ENCODE data around the gene P2RY14.

The P2RY14 gene

DNA sequence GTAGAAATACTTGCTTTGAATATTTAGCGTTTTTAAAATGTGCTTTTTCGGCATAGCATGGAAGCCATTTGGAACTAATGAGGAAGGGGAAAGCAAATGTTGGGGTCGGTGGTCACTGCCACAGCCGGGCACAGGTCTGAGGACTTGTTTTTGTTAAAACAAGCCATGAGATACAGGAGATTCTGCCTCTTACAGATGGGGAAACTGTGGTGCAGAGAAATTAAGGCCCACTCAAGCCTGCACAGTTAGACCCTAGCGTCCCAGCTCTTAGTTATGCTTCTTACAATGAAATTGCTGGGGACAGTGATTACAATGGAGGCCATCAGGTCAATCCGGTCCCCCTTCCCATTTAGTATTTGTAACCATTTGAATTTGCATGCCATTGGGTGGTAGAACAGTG is 72.9 kb downstream of the P2RY14 start:
- Histone ChIP-seq H3K4me3 (ENCODE audit: low read depth in 1 of 2, low read length in 2 of 2) (no peak overlapping the region), H3K9me3 (ENCODE audit: control insufficient read depth in 1 of 2, low read length in 2 of 2) (no peaks in the 10 kb centered on the region), H3K9ac (ENCODE audit: low read depth in 1 of 2, low read length in 2 of 2) (no peak overlapping the region), H3K4me1 (ENCODE audit: control insufficient read depth in 1 of 2, insufficient read depth in 2 of 2, low read length in 2 of 2) (peaks cover 7 to 10% of the 10 kb centered on the region in 2 donors), H3K36me3 (ENCODE audit: control insufficient read depth in 1 of 2, insufficient read depth in 2 of 2, low read length in 2 of 2) (no peaks in the 10 kb centered on the region), H3K27me3 (ENCODE audit: control insufficient read depth in 1 of 2, insufficient read depth in 2 of 2, low read length in 2 of 2) (no peaks in the 10 kb centered on the region), H3K27ac (ENCODE audit: low read depth, low read length) (no peak overlapping the region)

DNA sequence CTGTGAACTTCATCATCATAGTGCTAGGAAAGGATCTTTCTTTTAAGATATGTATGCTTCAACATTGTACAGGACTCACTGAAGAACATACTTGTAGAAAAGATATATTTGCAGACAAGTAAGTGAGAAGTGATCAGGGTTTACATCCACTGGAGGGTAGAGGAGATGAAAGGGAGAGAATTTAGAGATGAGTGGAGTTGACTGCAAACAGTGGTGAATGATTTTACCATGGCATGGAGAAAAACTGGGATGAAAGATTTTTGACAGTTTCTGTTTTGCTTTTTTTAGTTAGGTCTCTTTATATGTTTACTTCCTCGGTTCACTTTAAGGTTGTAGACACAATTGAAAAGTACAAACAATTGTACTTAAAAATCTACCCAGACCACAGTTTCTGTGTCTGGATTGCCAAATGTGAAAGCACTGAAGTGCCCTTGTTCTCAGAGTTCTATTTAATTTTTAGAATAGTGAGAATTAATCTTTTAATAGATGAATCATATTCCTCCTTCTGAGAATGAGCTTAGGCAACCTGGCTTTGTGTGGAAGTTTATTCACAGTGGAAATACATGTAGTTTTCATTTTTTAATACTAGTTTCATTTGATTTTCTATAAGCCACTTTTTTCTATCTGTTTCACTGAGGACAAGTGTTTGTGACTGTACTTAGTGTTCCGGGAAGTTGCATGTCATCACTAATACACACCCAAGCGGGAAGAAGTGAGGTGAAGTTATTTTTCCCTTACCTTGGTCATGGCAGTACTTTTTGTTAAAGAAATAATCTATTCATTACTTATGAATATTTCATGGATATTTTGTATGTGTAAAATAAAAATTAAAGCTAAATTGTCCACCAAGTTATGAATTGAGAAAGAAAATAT is 73.6 kb downstream of the P2RY14 start:
- Histone ChIP-seq H3K36me3 (ENCODE audit: control insufficient read depth in 1 of 2, insufficient read depth in 2 of 2, low read length in 2 of 2) (no peaks in the 10 kb centered on the region), H3K9me3 (ENCODE audit: control insufficient read depth in 1 of 2, low read length in 2 of 2) (no peaks in the 10 kb centered on the region), H3K27ac (ENCODE audit: low read depth, low read length) (no peak overlapping the region), H3K4me3 (ENCODE audit: low read depth in 1 of 2, low read length in 2 of 2) (no peak overlapping the region), H3K9ac (ENCODE audit: low read depth in 1 of 2, low read length in 2 of 2) (peak overlapping the region in 1 of 2 donors; percentile 6), H3K4me1 (ENCODE audit: control insufficient read depth in 1 of 2, insufficient read depth in 2 of 2, low read length in 2 of 2) (peaks cover 3 to 6% of the 10 kb centered on the region in 2 donors), H3K27me3 (ENCODE audit: control insufficient read depth in 1 of 2, insufficient read depth in 2 of 2, low read length in 2 of 2) (no peaks in the 10 kb centered on the region)

GRCh38 chr3:151203051-151203420 is 75.3 kb downstream of the P2RY14 start, which contains the start of gene GPR171:
GPR171 (minus strand) TSS chr3:151203216; CDS start chr3:151199386, 3,830 bp downstream.
- H3K4me1 ChIP-seq (ENCODE audit: control insufficient read depth in 1 of 2, insufficient read depth in 2 of 2, low read length in 2 of 2) = peaks cover 0 to 17% of the 10 kb centered on the region in 2 donors
- no peaks in the 10 kb centered on the region for H3K27me3 ChIP-seq (ENCODE audit: control insufficient read depth in 1 of 2, insufficient read depth in 2 of 2, low read length in 2 of 2)
- peak within 1 kb of the TSS in 1 of 2 donors; percentile 23 for H3K9ac ChIP-seq (ENCODE audit: low read depth in 1 of 2, low read length in 2 of 2)
- H3K4me3 ChIP-seq (ENCODE audit: low read depth in 1 of 2, low read length in 2 of 2) = no peak within 1 kb of the TSS
- no peaks in the 10 kb centered on the region for H3K9me3 ChIP-seq (ENCODE audit: control insufficient read depth in 1 of 2, low read length in 2 of 2)
- no peaks in the 10 kb centered on the region for H3K36me3 ChIP-seq (ENCODE audit: control insufficient read depth in 1 of 2, insufficient read depth in 2 of 2, low read length in 2 of 2)
- no peak within 1 kb of the TSS for H3K27ac ChIP-seq (ENCODE audit: low read depth, low read length)

- Histone ChIP-seq H3K9me3 (ENCODE audit: control insufficient read depth in 1 of 2, low read length in 2 of 2) (no peaks in the 10 kb centered on the region), H3K4me1 (ENCODE audit: control insufficient read depth in 1 of 2, insufficient read depth in 2 of 2, low read length in 2 of 2) (peaks cover 0 to 17% of the 10 kb centered on the region in 2 donors), H3K9ac (ENCODE audit: low read depth in 1 of 2, low read length in 2 of 2) (peak overlapping the region; percentile 8 to 39), H3K4me3 (ENCODE audit: low read depth in 1 of 2, low read length in 2 of 2) (peak overlapping the region in 1 of 2 donors; percentile 8), H3K27me3 (ENCODE audit: control insufficient read depth in 1 of 2, insufficient read depth in 2 of 2, low read length in 2 of 2) (no peaks in the 10 kb centered on the region), H3K27ac (ENCODE audit: low read depth, low read length) (no peak overlapping the region), H3K36me3 (ENCODE audit: control insufficient read depth in 1 of 2, insufficient read depth in 2 of 2, low read length in 2 of 2) (no peaks in the 10 kb centered on the region)
Measured at GRCh38 chr3:151201051-151201730, 77.2 kb downstream of the P2RY14 start.

GRCh38 chr3:151200586-151200985 is 77.8 kb downstream of the P2RY14 start:
- H3K4me3 ChIP-seq (ENCODE audit: low read depth in 1 of 2, low read length in 2 of 2) = no peak overlapping the region
- no peak overlapping the region for H3K9ac ChIP-seq (ENCODE audit: low read depth in 1 of 2, low read length in 2 of 2)
- peaks cover 0 to 17% of the 10 kb centered on the region in 2 donors for H3K4me1 ChIP-seq (ENCODE audit: control insufficient read depth in 1 of 2, insufficient read depth in 2 of 2, low read length in 2 of 2)
- no peak overlapping the region for H3K27ac ChIP-seq (ENCODE audit: low read depth, low read length)
- no peaks in the 10 kb centered on the region for H3K27me3 ChIP-seq (ENCODE audit: control insufficient read depth in 1 of 2, insufficient read depth in 2 of 2, low read length in 2 of 2)
- no peaks in the 10 kb centered on the region for H3K9me3 ChIP-seq (ENCODE audit: control insufficient read depth in 1 of 2, low read length in 2 of 2)
- H3K36me3 ChIP-seq (ENCODE audit: control insufficient read depth in 1 of 2, insufficient read depth in 2 of 2, low read length in 2 of 2) = no peaks in the 10 kb centered on the region

GRCh38 chr3:151199554-151200438 is 78.5 kb downstream of the P2RY14 start:
- Histone ChIP-seq H3K36me3 (ENCODE audit: control insufficient read depth in 1 of 2, insufficient read depth in 2 of 2, low read length in 2 of 2) (no peaks in the 10 kb centered on the region), H3K27ac (ENCODE audit: low read depth, low read length) (no peak overlapping the region), H3K9ac (ENCODE audit: low read depth in 1 of 2, low read length in 2 of 2) (no peak overlapping the region), H3K9me3 (ENCODE audit: control insufficient read depth in 1 of 2, low read length in 2 of 2) (no peaks in the 10 kb centered on the region), H3K4me1 (ENCODE audit: control insufficient read depth in 1 of 2, insufficient read depth in 2 of 2, low read length in 2 of 2) (peaks cover 0 to 17% of the 10 kb centered on the region in 2 donors), H3K27me3 (ENCODE audit: control insufficient read depth in 1 of 2, insufficient read depth in 2 of 2, low read length in 2 of 2) (no peaks in the 10 kb centered on the region), H3K4me3 (ENCODE audit: low read depth in 1 of 2, low read length in 2 of 2) (no peak overlapping the region)

- H3K36me3 ChIP-seq (ENCODE audit: control insufficient read depth in 1 of 2, insufficient read depth in 2 of 2, low read length in 2 of 2) = no peaks in the 10 kb centered on the region
- no peak overlapping the region for H3K9ac ChIP-seq (ENCODE audit: low read depth in 1 of 2, low read length in 2 of 2)
- peaks cover 0 to 17% of the 10 kb centered on the region in 2 donors for H3K4me1 ChIP-seq (ENCODE audit: control insufficient read depth in 1 of 2, insufficient read depth in 2 of 2, low read length in 2 of 2)
- no peak overlapping the region for H3K27ac ChIP-seq (ENCODE audit: low read depth, low read length)
- no peaks in the 10 kb centered on the region for H3K27me3 ChIP-seq (ENCODE audit: control insufficient read depth in 1 of 2, insufficient read depth in 2 of 2, low read length in 2 of 2)
- no peak overlapping the region for H3K4me3 ChIP-seq (ENCODE audit: low read depth in 1 of 2, low read length in 2 of 2)
- no peaks in the 10 kb centered on the region for H3K9me3 ChIP-seq (ENCODE audit: control insufficient read depth in 1 of 2, low read length in 2 of 2)
Measured at GRCh38 chr3:151198849-151199248, 79.5 kb downstream of the P2RY14 start.

DNA sequence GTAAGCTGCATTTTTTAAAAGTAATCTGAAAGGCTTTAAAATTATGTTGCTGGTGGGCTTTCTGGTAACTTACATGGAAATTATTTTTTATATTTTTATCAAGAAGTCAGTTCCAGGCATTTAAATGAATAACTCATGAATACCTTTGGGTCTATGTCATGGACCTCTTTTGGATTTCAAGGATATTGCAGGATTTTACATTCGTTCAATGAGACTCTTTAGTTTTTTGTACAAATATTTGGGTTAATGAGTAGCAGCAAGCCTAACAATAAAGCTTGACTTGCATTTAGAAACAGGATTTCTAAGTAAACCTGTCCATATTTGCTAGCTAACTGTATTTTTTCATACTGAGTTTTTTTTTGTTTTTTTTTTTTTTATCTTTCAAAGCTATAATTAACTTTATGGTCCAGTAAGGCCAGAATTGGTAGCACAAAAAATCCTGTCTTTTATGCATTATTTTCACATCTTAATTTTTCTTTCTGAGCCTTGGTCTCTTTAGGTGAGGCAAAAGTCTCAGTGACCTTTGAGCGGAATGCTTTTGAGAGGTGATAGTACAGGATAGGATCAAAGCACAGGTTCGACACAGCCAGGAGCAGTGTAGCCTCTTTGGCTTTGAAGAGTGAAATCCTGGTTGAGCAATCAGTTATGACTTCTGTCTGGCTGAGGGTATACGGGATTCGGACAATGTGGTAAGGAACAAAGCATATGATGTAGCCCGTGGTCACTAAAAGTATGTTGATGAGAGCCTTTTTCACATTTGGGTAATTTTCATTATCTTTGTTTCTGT is 80.2 kb downstream of the P2RY14 start:
- Histone ChIP-seq H3K4me3 (ENCODE audit: low read depth in 1 of 2, low read length in 2 of 2) (no peak overlapping the region), H3K9me3 (ENCODE audit: control insufficient read depth in 1 of 2, low read length in 2 of 2) (no peaks in the 10 kb centered on the region), H3K36me3 (ENCODE audit: control insufficient read depth in 1 of 2, insufficient read depth in 2 of 2, low read length in 2 of 2) (no peaks in the 10 kb centered on the region), H3K27me3 (ENCODE audit: control insufficient read depth in 1 of 2, insufficient read depth in 2 of 2, low read length in 2 of 2) (no peaks in the 10 kb centered on the region), H3K4me1 (ENCODE audit: control insufficient read depth in 1 of 2, insufficient read depth in 2 of 2, low read length in 2 of 2) (peaks cover 0 to 17% of the 10 kb centered on the region in 2 donors), H3K9ac (ENCODE audit: low read depth in 1 of 2, low read length in 2 of 2) (no peak overlapping the region), H3K27ac (ENCODE audit: low read depth, low read length) (no peak overlapping the region)

GRCh38 chr3:151197228-151197627 is 81.1 kb downstream of the P2RY14 start:
- Histone ChIP-seq H3K4me3 (ENCODE audit: low read depth in 1 of 2, low read length in 2 of 2) (no peak overlapping the region), H3K4me1 (ENCODE audit: control insufficient read depth in 1 of 2, insufficient read depth in 2 of 2, low read length in 2 of 2) (peaks cover 0 to 17% of the 10 kb centered on the region in 2 donors), H3K27ac (ENCODE audit: low read depth, low read length) (no peak overlapping the region), H3K9ac (ENCODE audit: low read depth in 1 of 2, low read length in 2 of 2) (no peak overlapping the region), H3K36me3 (ENCODE audit: control insufficient read depth in 1 of 2, insufficient read depth in 2 of 2, low read length in 2 of 2) (no peaks in the 10 kb centered on the region), H3K9me3 (ENCODE audit: control insufficient read depth in 1 of 2, low read length in 2 of 2) (no peaks in the 10 kb centered on the region), H3K27me3 (ENCODE audit: control insufficient read depth in 1 of 2, insufficient read depth in 2 of 2, low read length in 2 of 2) (no peaks in the 10 kb centered on the region)
